GM23248 (cell line): ENCODE measurements around the gene TPCN1. TPM values are rescaled to one million over a fixed set of nuclear protein-coding genes. Genes with fewer than 3 reads are reported as not detected.
"Not testable (repeated sequence)": the region's sequence is repeated elsewhere in the genome, so short reads cannot be mapped to it uniquely, and the experiment has no call there.

Experiments
- DNase-seq: peaks from one replicate; pipeline ENCODE4 v3.0.0-alpha.2; 2015
- H2AFZ ChIP-seq: fragments of 200-600 bp; sonication (generic); 2 replicates; pipeline ENCODE4 v1.6.1; 2016; ENCODE audit warnings: antibody characterized with exemption
- H3F3A ChIP-seq: fragments of 200-600 bp; sonication (generic); 2 replicates; pipeline ENCODE4 v1.6.1; 2016; ENCODE audit warnings: mild to moderate bottlenecking, antibody characterized with exemption, mixed run types; ENCODE audit not compliant: insufficient read depth
- H3K27ac ChIP-seq: fragments of 200-600 bp; sonication (generic); 2 replicates; pipeline ENCODE4 v1.5.1; 2016; ENCODE audit warnings: mild to moderate bottlenecking
- H3K27me3 ChIP-seq: fragments of 200-600 bp; sonication (generic); replicated peaks from 2 replicates; pipeline ENCODE4 v1.6.1; 2016; ENCODE audit warnings: mild to moderate bottlenecking; ENCODE audit not compliant: insufficient read depth
- H3K36me3 ChIP-seq: fragments of 200-600 bp; sonication (generic); 2 replicates; pipeline ENCODE4 v1.6.1; 2016; ENCODE audit warnings: low read depth, mild to moderate bottlenecking
- H3K4me1 ChIP-seq: fragments of 200-600 bp; sonication (generic); 2 replicates; pipeline ENCODE4 v1.6.1; 2016; ENCODE audit warnings: mild to moderate bottlenecking; ENCODE audit not compliant: insufficient read depth
- H3K4me2 ChIP-seq: fragments of 200-600 bp; sonication (generic); one replicate; pipeline ENCODE4 v1.6.1; 2016; ENCODE audit warnings: mild to moderate bottlenecking; ENCODE audit not compliant: unreplicated experiment
- H3K4me3 ChIP-seq: fragments of 200-600 bp; sonication (generic); 2 replicates; pipeline ENCODE4 v1.5.1; 2016; ENCODE audit warnings: mild to moderate bottlenecking
- H3K79me2 ChIP-seq: fragments of 200-600 bp; sonication (generic); 2 replicates; pipeline ENCODE4 v1.6.1; 2016; ENCODE audit warnings: mild to moderate bottlenecking; ENCODE audit not compliant: insufficient read depth
- H3K9ac ChIP-seq: fragments of 200-600 bp; sonication (generic); 2 replicates; pipeline ENCODE4 v1.6.1; 2016; ENCODE audit warnings: mild to moderate bottlenecking
- H3K9me2 ChIP-seq: fragments of 200-600 bp; sonication (generic); 2 replicates; pipeline ENCODE4 v1.6.1; 2016; ENCODE audit warnings: mixed run types, mild to moderate bottlenecking, moderate library complexity; ENCODE audit not compliant: insufficient read depth
- H3K9me3 ChIP-seq: fragments of 200-600 bp; sonication (generic); one replicate; pipeline ENCODE4 v1.6.1; 2017; ENCODE audit warnings: low read depth
- H4K20me1 ChIP-seq: fragments of 200-600 bp; sonication (generic); 2 replicates; pipeline ENCODE4 v1.6.0; 2016; ENCODE audit not compliant: insufficient read depth
- EZH2 ChIP-seq: fragments of 200-600 bp; sonication (generic); IDR thresholded peaks from 2 replicates; pipeline ENCODE4 v1.6.1; 2018; ENCODE audit warnings: antibody characterized with exemption, mild to moderate bottlenecking; ENCODE audit not compliant: insufficient read depth, poor library complexity, severe bottlenecking
- EZH2phosphoT487 ChIP-seq: fragments of 200-600 bp; sonication (generic); IDR thresholded peaks from 2 replicates; pipeline ENCODE4 v1.6.1; 2018; ENCODE audit warnings: antibody characterized with exemption, moderate library complexity, mild to moderate bottlenecking, low read depth; ENCODE audit not compliant: insufficient read depth
- WGBS, 2 experiments: methylation state at CpG; one replicate each; pipeline ENCODE4 v1.1.6; 2015 to 2017; ENCODE audit warnings: low lambda C conversion rate in 2 of 2, low coverage in 1 of 2; ENCODE audit errors: missing lambda C conversion rate in 2 of 2; 5-methylcytosine and 5-hydroxymethylcytosine counted together
- in situ Hi-C: fragments of 300-500 bp; cut with MboI; formaldehyde crosslinking; loops from 2 replicates; pipeline ENCODE4 v1.15.0; 2020
- polyA plus RNA-seq: library from polyadenylated mRNA; unstranded; fragments of >200 nt; fragmentation: Nextera tagmentation; extraction: Ambion mirVana; gene quantifications from 2 replicates; pipeline ENCODE4 v1.2.1, GENCODE V29; 2016
- total RNA-seq: library from RNA; depleted of rRNA; stranded (reverse); fragments of >200 nt; shearing (Covaris generic); gene quantifications from 2 replicates; pipeline ENCODE4 v1.2.3, GENCODE V29; 2014

Gene TPCN1
- total and polyA plus RNA-seq, 2 experiments from 2014 or later: 9.0 to 15.9 TPM

- Histone ChIP-seq H3K9ac (no peak overlapping the region), H3K36me3 (no peaks in the 10 kb centered on the region), H2AFZ (no peak overlapping the region), H3F3A (peaks cover 5% of the 10 kb centered on the region; the same call in 1 of the 2 replicates), H3K79me2 (no peaks in the 10 kb centered on the region), H3K27me3 (no peaks in the 10 kb centered on the region), H3K9me3 (no peaks in the 10 kb centered on the region), H4K20me1 (no peaks in the 10 kb centered on the region), H3K4me3 (no peak overlapping the region), H3K4me2 (no peak overlapping the region), H3K27ac (no peak overlapping the region), H3K4me1 (no peaks in the 10 kb centered on the region), H3K9me2 (no peaks in the 10 kb centered on the region)
- TF ChIP-seq EZH2 (no peak), EZH2phosphoT487 (no peak)
- in situ Hi-C loops: no loop called here
- no peak for DNase-seq
- WGBS, 2 experiments: 93 to 95% methylated on average over 14 of the region's 14 CpGs
These were observed 19.8 kb upstream of the TPCN1 start for GRCh38 chr12:113201187-113202177.

GRCh38 chr12:113202300-113203075, 18.8 kb upstream of the TPCN1 start:
- no peaks in the 10 kb centered on the region for H3K9me3 ChIP-seq
- H3K27ac ChIP-seq: no peak overlapping the region
- H3K4me2 ChIP-seq: no peak overlapping the region
- in situ Hi-C loops: no loop called here
- no peak overlapping the region for H2AFZ ChIP-seq
- H3K79me2 ChIP-seq: no peaks in the 10 kb centered on the region
- no peaks in the 10 kb centered on the region for H3K36me3 ChIP-seq
- no peaks in the 10 kb centered on the region for H4K20me1 ChIP-seq
- DNase-seq: no peak
- H3K9me2 ChIP-seq: no peaks in the 10 kb centered on the region
- H3K4me1 ChIP-seq: no peaks in the 10 kb centered on the region
- H3K4me3 ChIP-seq: no peak overlapping the region
- peaks cover 5% of the 10 kb centered on the region; the same call in 1 of the 2 replicates for H3F3A ChIP-seq
- TF ChIP-seq EZH2phosphoT487 (no peak), EZH2 (no peak)
- WGBS, 2 experiments: 84 to 100% methylated on average over 3 to 4 of the region's 4 CpGs
- H3K9ac ChIP-seq: no peak overlapping the region
- no peaks in the 10 kb centered on the region for H3K27me3 ChIP-seq

GRCh38 chr12:113203852-113204760, 17.2 kb upstream of the TPCN1 start:
- Histone ChIP-seq H3F3A (no peaks in the 10 kb centered on the region), H2AFZ (no peak overlapping the region), H3K9me2 (no peaks in the 10 kb centered on the region), H3K36me3 (no peaks in the 10 kb centered on the region), H3K9ac (no peak overlapping the region), H3K9me3 (no peaks in the 10 kb centered on the region), H3K27ac (no peak overlapping the region), H3K79me2 (no peaks in the 10 kb centered on the region), H3K4me1 (peaks cover 6% of the 10 kb centered on the region; the same call in 1 of the 2 replicates), H3K27me3 (no peaks in the 10 kb centered on the region), H4K20me1 (no peaks in the 10 kb centered on the region), H3K4me2 (no peak overlapping the region), H3K4me3 (no peak overlapping the region)
- 89 to 92% methylated on average over 8 of the region's 8 CpGs for WGBS, 2 experiments
- in situ Hi-C loops: no loop called here
- no peak for DNase-seq
- TF ChIP-seq EZH2 (no peak), EZH2phosphoT487 (no peak)

GRCh38 chr12:113204804-113205203, 16.5 kb upstream of the TPCN1 start:
- Histone ChIP-seq H4K20me1 (no peaks in the 10 kb centered on the region), H3K4me2 (no peak overlapping the region), H3K27ac (no peak overlapping the region), H3K9ac (no peak overlapping the region), H3K9me3 (no peaks in the 10 kb centered on the region), H2AFZ (no peak overlapping the region), H3F3A (no peaks in the 10 kb centered on the region), H3K36me3 (no peaks in the 10 kb centered on the region), H3K4me1 (peaks cover 6% of the 10 kb centered on the region; the same call in 1 of the 2 replicates), H3K27me3 (no peaks in the 10 kb centered on the region), H3K4me3 (no peak overlapping the region), H3K9me2 (no peaks in the 10 kb centered on the region), H3K79me2 (no peaks in the 10 kb centered on the region)
- TF ChIP-seq EZH2phosphoT487 (no peak), EZH2 (no peak)
- in situ Hi-C loops: no loop called here
- WGBS, 2 experiments: 55 to 62% methylated on average over 3 of the region's 3 CpGs
- DNase-seq: no peak

GRCh38 chr12:113206802-113207201, 14.5 kb upstream of the TPCN1 start:
- H3K36me3 ChIP-seq, H3K27me3 ChIP-seq, H3K9me2 ChIP-seq, H3K79me2 ChIP-seq, H3K27ac ChIP-seq, in situ Hi-C loops, H3K4me3 ChIP-seq, H3K9ac ChIP-seq, H3K4me2 ChIP-seq, H2AFZ ChIP-seq, DNase-seq, H3K9me3 ChIP-seq, H3F3A ChIP-seq, H3K4me1 ChIP-seq, H4K20me1 ChIP-seq: not testable (repeated sequence)
- WGBS, 2 experiments: 93 to 94% methylated on average over 5 of the region's 5 CpGs
